ENCODE data around the gene DOHH.

DOHH gene

DNA sequence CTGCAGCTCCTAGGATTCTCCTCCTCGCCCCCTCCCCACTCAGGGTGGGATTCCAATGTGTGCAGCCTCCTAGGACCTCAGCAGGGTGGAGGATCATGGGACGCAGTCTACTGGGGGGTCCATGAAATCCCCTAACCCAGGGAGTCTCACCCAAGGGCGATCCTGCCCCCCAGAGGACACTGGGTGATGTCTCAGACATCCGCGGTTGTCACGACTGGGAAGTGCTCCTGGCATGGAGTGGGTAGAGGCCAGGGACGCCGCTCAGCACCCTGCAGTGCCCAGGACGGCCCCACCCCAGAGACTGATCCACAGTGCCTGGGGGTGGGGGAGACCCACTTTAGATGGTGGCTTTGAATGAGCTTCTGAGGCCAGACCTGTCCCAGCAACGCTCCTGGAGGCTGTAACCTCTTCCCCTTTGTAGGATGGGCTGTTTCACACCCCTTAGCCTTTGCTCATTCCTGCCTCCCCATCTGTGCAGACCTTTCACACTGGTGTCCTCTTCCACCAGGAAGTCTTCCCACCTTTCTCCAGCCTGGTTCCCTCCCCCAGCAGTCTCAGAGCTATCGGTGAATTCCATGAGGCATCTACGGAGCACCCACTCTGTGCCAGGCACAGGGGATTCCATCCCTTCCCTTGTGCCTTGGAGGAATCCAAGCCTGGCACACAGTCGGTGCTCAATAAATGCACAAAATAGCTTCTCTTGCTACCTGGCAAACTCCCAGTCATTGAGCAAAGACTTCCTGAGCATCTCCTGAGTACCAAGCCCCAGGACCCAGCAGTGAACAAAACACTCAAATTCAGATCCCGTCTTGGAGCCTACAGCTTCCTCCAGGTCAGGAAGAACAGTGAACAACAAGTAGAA, 30.6 kb downstream of the DOHH start:
- H4K20me1 ChIP-seq (ENCODE audit: insufficient read depth, low read length): no peaks in the 10 kb centered on the region
- no peak overlapping the region for H3K4me2 ChIP-seq (ENCODE audit: low read length)
- no peak overlapping the region for H2AFZ ChIP-seq (ENCODE audit: low read length)
- H3K27me3 ChIP-seq (ENCODE audit: insufficient read depth, low read length): no peaks in the 10 kb centered on the region
- no peaks in the 10 kb centered on the region for H3F3A ChIP-seq (ENCODE audit: insufficient read depth, low read length)
- H3K79me2 ChIP-seq (ENCODE audit: insufficient read depth, low read length): no peaks in the 10 kb centered on the region
- no peaks in the 10 kb centered on the region for H3K4me1 ChIP-seq (ENCODE audit: insufficient read depth, low read length, severe bottlenecking)
- H3K36me3 ChIP-seq (ENCODE audit: insufficient read depth, low read length): no peaks in the 10 kb centered on the region; the same call in 1 of the 2 replicates
- H3K9me2 ChIP-seq (ENCODE audit: low read depth, low read length): no peaks in the 10 kb centered on the region
- no peak overlapping the region for H3K4me3 ChIP-seq (ENCODE audit: low read depth, low read length, poor library complexity, severe bottlenecking)
- H3K9me3 ChIP-seq (ENCODE audit: low read length): 0 out of 2 replicates have a peak, but pooled peaks cover 2% of the 10 kb centered on the region
- no peak overlapping the region for H3K27ac ChIP-seq (ENCODE audit: low read depth, low read length, poor library complexity, severe bottlenecking)
- H3K9ac ChIP-seq (ENCODE audit: low read length): no peak overlapping the region
- TF ChIP-seq, protein P1, sequence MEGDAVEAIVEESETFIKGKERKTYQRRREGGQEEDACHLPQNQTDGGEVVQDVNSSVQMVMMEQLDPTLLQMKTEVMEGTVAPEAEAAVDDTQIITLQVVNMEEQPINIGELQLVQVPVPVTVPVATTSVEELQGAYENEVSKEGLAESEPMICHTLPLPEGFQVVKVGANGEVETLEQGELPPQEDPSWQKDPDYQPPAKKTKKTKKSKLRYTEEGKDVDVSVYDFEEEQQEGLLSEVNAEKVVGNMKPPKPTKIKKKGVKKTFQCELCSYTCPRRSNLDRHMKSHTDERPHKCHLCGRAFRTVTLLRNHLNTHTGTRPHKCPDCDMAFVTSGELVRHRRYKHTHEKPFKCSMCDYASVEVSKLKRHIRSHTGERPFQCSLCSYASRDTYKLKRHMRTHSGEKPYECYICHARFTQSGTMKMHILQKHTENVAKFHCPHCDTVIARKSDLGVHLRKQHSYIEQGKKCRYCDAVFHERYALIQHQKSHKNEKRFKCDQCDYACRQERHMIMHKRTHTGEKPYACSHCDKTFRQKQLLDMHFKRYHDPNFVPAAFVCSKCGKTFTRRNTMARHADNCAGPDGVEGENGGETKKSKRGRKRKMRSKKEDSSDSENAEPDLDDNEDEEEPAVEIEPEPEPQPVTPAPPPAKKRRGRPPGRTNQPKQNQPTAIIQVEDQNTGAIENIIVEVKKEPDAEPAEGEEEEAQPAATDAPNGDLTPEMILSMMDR (IDR thresholded peaks at IDR 0.05; ENCODE audit: low read length): no peak
- TF ChIP-seq EZH2 (IDR thresholded peaks at IDR 0.05; ENCODE audit: borderline replicate concordance, low read length): no peak

DNA sequence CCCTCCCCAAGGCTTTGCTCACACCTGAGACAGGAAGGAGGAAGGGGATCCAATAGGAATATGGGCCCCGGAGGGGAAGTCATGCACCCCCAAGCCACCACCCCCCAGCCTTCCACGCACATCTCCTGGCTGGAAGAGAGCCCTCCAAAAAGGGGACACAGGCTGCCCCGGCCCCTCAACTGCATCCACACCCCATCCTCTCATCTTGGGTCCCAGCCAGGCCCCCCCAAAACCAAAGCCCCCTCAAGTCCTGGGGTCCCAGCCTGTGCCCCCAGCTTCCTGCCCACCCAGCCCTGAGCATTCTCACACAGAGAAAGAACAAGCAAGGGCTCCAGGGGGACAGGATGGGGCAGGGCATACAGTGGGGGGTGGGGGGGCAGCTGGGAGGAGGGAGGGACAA, 32.3 kb downstream of the DOHH start:
- 0 out of 2 replicates have a peak, but pooled peaks cover 2% of the 10 kb centered on the region for H3K9me3 ChIP-seq (ENCODE audit: low read length)
- no peak for TF ChIP-seq EZH2 (IDR thresholded peaks at IDR 0.05; ENCODE audit: borderline replicate concordance, low read length)
- TF ChIP-seq, protein P1 (IDR thresholded peaks at IDR 0.05; ENCODE audit: low read length): no peak
- H3K27me3 ChIP-seq (ENCODE audit: insufficient read depth, low read length): no peaks in the 10 kb centered on the region

GRCh38 chr19:3467437-3468198, 32.9 kb downstream of the DOHH start:
- Histone ChIP-seq H3K9me2 (ENCODE audit: low read depth, low read length) (no peaks in the 10 kb centered on the region), H2AFZ (ENCODE audit: low read length) (no peak overlapping the region), H3K79me2 (ENCODE audit: insufficient read depth, low read length) (no peaks in the 10 kb centered on the region), H3K9ac (ENCODE audit: low read length) (no peak overlapping the region), H3K9me3 (ENCODE audit: low read length) (0 out of 2 replicates have a peak, but pooled peaks cover 2% of the 10 kb centered on the region), H3K4me2 (ENCODE audit: low read length) (no peak overlapping the region), H3K4me1 (ENCODE audit: insufficient read depth, low read length, severe bottlenecking) (no peaks in the 10 kb centered on the region), H4K20me1 (ENCODE audit: insufficient read depth, low read length) (no peaks in the 10 kb centered on the region), H3K36me3 (ENCODE audit: insufficient read depth, low read length) (no peaks in the 10 kb centered on the region; the same call in 1 of the 2 replicates), H3F3A (ENCODE audit: insufficient read depth, low read length) (no peaks in the 10 kb centered on the region), H3K27ac (ENCODE audit: low read depth, low read length, poor library complexity, severe bottlenecking) (no peak overlapping the region), H3K4me3 (ENCODE audit: low read depth, low read length, poor library complexity, severe bottlenecking) (no peak overlapping the region), H3K27me3 (ENCODE audit: insufficient read depth, low read length) (no peaks in the 10 kb centered on the region)
- TF ChIP-seq, protein P1 (IDR thresholded peaks at IDR 0.05; ENCODE audit: low read length): no peak
- TF ChIP-seq EZH2 (IDR thresholded peaks at IDR 0.05; ENCODE audit: borderline replicate concordance, low read length): no peak

More for the DNA sequence above, 32.3 kb downstream of the DOHH start:
- Histone ChIP-seq H3K27ac (ENCODE audit: low read depth, low read length, poor library complexity, severe bottlenecking) (no peak overlapping the region), H3K4me2 (ENCODE audit: low read length) (no peak overlapping the region), H3K9me2 (ENCODE audit: low read depth, low read length) (no peaks in the 10 kb centered on the region), H4K20me1 (ENCODE audit: insufficient read depth, low read length) (no peaks in the 10 kb centered on the region), H3K36me3 (ENCODE audit: insufficient read depth, low read length) (no peaks in the 10 kb centered on the region; the same call in 1 of the 2 replicates), H2AFZ (ENCODE audit: low read length) (no peak overlapping the region), H3K4me3 (ENCODE audit: low read depth, low read length, poor library complexity, severe bottlenecking) (no peak overlapping the region), H3K9ac (ENCODE audit: low read length) (no peak overlapping the region), H3K79me2 (ENCODE audit: insufficient read depth, low read length) (no peaks in the 10 kb centered on the region), H3K4me1 (ENCODE audit: insufficient read depth, low read length, severe bottlenecking) (no peaks in the 10 kb centered on the region), H3F3A (ENCODE audit: insufficient read depth, low read length) (no peaks in the 10 kb centered on the region)
